Epithelial cell of proximal tubule (primary cell): ENCODE results near the gene CCDC7. TPM values are rescaled to one million over a fixed set of nuclear protein-coding genes. Genes with fewer than 3 reads are reported as not detected.

ENCODE experiments used
- DNase-seq: peaks from one replicate; pipeline ENCODE4 v3.0.0-alpha.2; 2011; ENCODE audit warnings: low read depth
- H3K4me3 ChIP-seq: 2 replicates; pipeline ENCODE4 v1.5.1; 2011; ENCODE audit warnings: low read depth, mild to moderate bottlenecking, low read length
- total RNA-seq: library from RNA; depleted of rRNA; stranded (reverse); fragments of >200 nt; gene quantifications from 2 replicates; pipeline ENCODE4 v1.2.3, GENCODE V29; 2015
- TF ChIP-seq, protein P1 (sequence below): conservative IDR thresholded peaks from 2 replicates; pipeline ENCODE4 v1.5.1; 2012; ENCODE audit warnings: low read depth, mild to moderate bottlenecking, low read length

The CCDC7 gene
- total RNA-seq, 1 donor from 2014 or later: 1.3 TPM

DNA sequence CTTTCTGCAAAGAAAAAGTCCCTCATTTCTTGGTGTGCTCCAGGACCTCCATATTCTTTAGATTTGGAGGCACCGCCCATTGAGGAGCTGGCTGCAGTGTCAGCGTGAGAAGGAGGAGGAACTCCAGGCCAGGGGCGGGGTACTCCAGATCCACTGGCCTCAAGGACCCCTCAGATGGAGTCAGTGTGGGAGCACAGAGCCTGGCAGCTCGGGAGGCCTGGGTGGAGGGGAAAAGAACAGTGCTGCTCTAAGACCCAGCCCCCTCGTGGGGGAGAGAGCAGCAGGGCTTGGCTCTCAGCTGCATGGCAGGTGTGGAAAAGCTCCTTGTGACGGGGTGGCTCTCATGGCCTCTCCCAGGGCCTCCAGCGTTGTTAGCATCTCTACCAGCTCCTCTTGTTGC lies 441.5 kb downstream of the CCDC7 start:
- TF ChIP-seq, protein P1, sequence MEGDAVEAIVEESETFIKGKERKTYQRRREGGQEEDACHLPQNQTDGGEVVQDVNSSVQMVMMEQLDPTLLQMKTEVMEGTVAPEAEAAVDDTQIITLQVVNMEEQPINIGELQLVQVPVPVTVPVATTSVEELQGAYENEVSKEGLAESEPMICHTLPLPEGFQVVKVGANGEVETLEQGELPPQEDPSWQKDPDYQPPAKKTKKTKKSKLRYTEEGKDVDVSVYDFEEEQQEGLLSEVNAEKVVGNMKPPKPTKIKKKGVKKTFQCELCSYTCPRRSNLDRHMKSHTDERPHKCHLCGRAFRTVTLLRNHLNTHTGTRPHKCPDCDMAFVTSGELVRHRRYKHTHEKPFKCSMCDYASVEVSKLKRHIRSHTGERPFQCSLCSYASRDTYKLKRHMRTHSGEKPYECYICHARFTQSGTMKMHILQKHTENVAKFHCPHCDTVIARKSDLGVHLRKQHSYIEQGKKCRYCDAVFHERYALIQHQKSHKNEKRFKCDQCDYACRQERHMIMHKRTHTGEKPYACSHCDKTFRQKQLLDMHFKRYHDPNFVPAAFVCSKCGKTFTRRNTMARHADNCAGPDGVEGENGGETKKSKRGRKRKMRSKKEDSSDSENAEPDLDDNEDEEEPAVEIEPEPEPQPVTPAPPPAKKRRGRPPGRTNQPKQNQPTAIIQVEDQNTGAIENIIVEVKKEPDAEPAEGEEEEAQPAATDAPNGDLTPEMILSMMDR: no peak
- H3K4me3 ChIP-seq: no peak overlapping the region
- DNase-seq: no peak

DNA sequence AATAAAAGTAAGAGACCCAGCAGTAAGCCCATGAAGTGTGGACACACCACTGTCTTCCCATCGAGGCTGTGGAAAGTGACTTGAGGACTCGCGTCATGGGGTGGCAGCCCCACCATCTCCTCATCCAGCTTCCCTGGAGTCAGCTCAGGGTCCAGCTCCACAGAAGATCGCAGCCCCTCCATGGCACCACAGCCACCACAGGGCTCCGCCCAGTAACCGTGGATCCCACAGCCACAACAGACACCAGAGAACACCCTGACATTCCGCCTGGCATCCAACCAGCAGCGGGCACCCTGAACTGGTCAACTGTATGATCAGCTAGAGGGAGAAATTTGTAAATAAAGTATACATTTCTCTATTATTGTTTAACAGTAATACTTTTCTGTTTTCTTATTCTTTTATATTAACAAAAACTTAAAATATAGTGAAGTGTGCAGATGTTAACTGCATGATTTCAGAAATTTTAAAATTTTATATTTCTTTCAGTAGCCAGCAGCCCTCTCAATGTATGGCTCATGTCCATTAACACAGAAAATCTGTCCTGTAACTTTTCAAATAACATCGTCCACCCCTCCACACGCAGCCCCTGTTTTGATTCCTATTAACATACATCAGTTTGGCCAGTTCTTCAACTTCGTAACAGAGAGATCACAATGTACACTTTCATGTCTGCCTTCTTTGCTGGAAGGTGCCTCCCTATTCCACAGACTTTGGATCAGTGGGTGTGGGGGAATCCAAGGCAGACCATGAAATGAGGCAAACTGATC lies 442.4 kb downstream of the CCDC7 start:
- TF ChIP-seq, protein P1: no peak
- no peak overlapping the region for H3K4me3 ChIP-seq

DNA sequence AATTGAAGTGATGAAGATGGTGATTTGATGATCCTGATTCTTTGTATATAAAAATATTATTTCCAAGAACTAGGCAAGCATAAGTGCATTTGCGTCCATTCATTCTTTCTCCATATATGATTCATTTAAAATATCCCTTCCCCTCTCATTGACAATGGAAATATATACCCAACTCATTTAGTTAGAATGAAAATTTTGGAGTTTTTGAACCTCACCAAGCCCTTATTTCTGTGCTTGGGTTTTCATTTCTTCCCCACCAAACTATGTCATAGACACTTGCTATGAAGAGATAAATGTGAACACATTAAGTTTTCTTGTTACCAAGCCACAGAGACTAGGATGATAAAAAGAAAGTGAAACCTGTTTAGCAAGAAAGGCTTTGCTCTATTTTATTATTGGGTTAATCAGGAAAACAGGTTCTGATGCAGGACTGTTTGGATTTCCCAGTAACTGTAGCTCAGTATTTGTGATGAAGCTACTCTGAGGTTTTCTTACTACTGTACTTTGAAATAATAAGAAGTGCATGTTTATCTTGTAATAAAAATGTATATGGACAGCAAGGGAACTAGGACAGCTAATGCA lies 443.8 kb downstream of the CCDC7 start:
- TF ChIP-seq, protein P1: no peak
- no peak overlapping the region for H3K4me3 ChIP-seq
- no peak for DNase-seq

More for the DNA sequence above, 442.4 kb downstream of the CCDC7 start:
- no peak for DNase-seq

DNA sequence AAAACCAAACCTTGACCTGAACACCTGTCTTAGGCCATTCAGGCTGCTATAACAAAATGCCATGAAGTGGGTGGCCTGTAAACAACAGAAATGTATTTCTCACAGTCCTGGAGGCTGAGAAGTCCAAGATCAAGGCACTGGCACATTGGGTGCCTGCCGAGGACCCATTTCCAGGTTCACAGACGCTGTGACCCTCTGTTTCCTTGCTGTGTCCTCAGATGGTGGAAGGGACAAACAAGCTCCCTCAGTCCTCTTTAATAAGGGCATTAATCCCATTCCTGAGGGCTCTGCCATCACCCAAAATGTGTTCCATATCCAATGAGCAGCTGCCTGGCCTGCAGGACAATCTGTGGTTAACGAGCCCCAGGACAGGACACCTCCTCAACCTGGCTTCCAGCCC lies 444.5 kb downstream of the CCDC7 start:
- no peak overlapping the region for H3K4me3 ChIP-seq
- DNase-seq: no peak
- TF ChIP-seq, protein P1: no peak

DNA sequence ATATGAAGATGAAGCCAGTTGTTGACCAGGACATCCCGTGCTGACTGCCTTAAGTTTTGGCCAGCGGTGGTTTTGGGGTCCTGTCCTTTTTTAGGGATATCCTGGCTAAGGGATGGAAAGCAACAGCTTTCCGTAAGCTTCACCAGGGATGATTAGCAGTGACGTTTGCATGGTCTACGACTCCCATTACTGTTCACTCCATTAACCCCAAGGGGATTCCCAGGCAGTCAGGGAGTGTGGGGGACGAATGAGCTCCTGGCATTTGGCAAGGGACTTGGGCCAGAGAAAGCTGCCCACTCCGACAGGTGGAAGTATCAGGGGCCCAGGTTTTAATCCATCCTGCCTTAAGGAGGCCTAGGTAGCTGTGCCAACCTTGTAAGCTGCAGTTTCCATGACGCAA lies 445.3 kb downstream of the CCDC7 start:
- H3K4me3 ChIP-seq: no peak overlapping the region
- TF ChIP-seq, protein P1: no peak
- DNase-seq: no peak

DNA sequence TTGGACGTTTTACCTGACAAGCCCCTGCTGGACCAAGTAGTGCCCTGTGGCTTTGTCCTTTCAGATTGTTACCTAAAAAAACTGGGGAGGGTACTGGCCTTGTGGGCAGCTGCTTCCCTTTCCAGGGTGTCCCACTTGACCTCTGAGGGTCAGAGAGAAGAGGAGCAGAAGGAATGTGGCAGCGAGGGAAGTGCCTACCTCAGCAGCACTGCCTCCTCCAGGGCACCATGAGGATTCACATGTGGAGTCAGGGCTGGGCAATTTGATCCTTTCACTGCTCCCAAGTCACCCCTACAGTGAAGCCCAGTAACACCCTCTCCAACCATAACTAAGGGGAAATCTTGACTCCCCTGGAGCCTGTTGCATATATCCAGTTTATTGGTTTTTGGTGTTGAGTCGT lies 447.5 kb downstream of the CCDC7 start:
- no peak for DNase-seq

More for the DNA sequence above, 447.5 kb downstream of the CCDC7 start:
- TF ChIP-seq, protein P1: peak; percentile 36
- H3K4me3 ChIP-seq: no peak overlapping the region
